Upper lobe of right lung (tissue), 1 donor: ENCODE results near the gene LARGE1. TPM values are rescaled to one million over a fixed set of nuclear protein-coding genes. Genes with fewer than 3 reads are reported as not detected.

Experiments
- ATAC-seq: fragments of 200-7000 bp; cut with Tn5 transposase; one replicate; pipeline ENCODE4 v1.9.1; 2020; ENCODE audit warnings: mild to moderate bottlenecking, moderate library complexity
- DNase-seq: peaks from one replicate; pipeline ENCODE4 v3.0.0-alpha.2; 2020
- H3K27ac ChIP-seq: fragments of 200-600 bp; one replicate; pipeline ENCODE4 v1.8.0; 2022
- H3K27me3 ChIP-seq: fragments of 200-600 bp; one replicate; pipeline ENCODE4 v1.8.0; 2022; ENCODE audit warnings: mild to moderate bottlenecking
- H3K36me3 ChIP-seq: fragments of 200-600 bp; one replicate; pipeline ENCODE4 v1.8.0; 2022
- H3K4me1 ChIP-seq: fragments of 200-600 bp; one replicate; pipeline ENCODE4 v1.8.0; 2022
- H3K4me3 ChIP-seq: fragments of 200-600 bp; one replicate; pipeline ENCODE4 v1.8.0; 2022; ENCODE audit warnings: mild to moderate bottlenecking
- H3K9me3 ChIP-seq: fragments of 200-600 bp; one replicate; pipeline ENCODE4 v1.8.0; 2022
- CTCF ChIP-seq: fragments of 200-600 bp; IDR thresholded peaks from one replicate; pipeline ENCODE4 v1.8.0; 2022; ENCODE audit warnings: antibody characterized with exemption
- intact Hi-C: fragments of 100-400 bp; cut with DNase I; formaldehyde crosslinking; loops from one replicate; pipeline ENCODE4 v1.11.0; 2022
- total RNA-seq: library from RNA; stranded (reverse); fragmentation: NEBNext Ultra II Directional; extraction: Animal tissue kit (Norgen Biotek cat#: 25700); gene quantifications from one replicate; pipeline ENCODE4 v1.2.1, GENCODE V29; 2021
- donor health status: DM: no; HTN: yes; CAD: no; lungs with severe emphysema.

LARGE1 gene
- total RNA-seq, 1 donor from 2014 or later = 33.5 TPM

- H3K9me3 ChIP-seq = no peaks in the 10 kb centered on the region
- H3K27ac ChIP-seq = no peak overlapping the region
- no peak for DNase-seq
- no peak for ATAC-seq
- no peaks in the 10 kb centered on the region for H3K36me3 ChIP-seq
- intact Hi-C loops = no loop called here
- no peak overlapping the region for H3K4me3 ChIP-seq
- H3K27me3 ChIP-seq = no peaks in the 10 kb centered on the region
- no peaks in the 10 kb centered on the region for H3K4me1 ChIP-seq
- TF ChIP-seq CTCF = no peak
Observed at GRCh38 chr22:33896575-33897447, 23.5 kb downstream of the LARGE1 start.

GRCh38 chr22:33896154-33896553, 24.1 kb downstream of the LARGE1 start:
- no peaks in the 10 kb centered on the region for H3K36me3 ChIP-seq
- H3K4me3 ChIP-seq = no peak overlapping the region
- no peak overlapping the region for H3K27ac ChIP-seq
- no peaks in the 10 kb centered on the region for H3K4me1 ChIP-seq
- TF ChIP-seq CTCF = no peak
- no peak for ATAC-seq
- DNase-seq = no peak
- no peaks in the 10 kb centered on the region for H3K27me3 ChIP-seq
- intact Hi-C loops = no loop called here
- H3K9me3 ChIP-seq = no peaks in the 10 kb centered on the region

GRCh38 chr22:33895444-33895843, 24.8 kb downstream of the LARGE1 start:
- H3K27ac ChIP-seq = no peak overlapping the region
- no peaks in the 10 kb centered on the region for H3K36me3 ChIP-seq

GRCh38 chr22:33894515-33894914, 25.8 kb downstream of the LARGE1 start:
- no peak for TF ChIP-seq CTCF
- Histone ChIP-seq H3K27me3 (no peaks in the 10 kb centered on the region), H3K4me3 (no peak overlapping the region), H3K27ac (no peak overlapping the region), H3K36me3 (no peaks in the 10 kb centered on the region), H3K4me1 (no peaks in the 10 kb centered on the region), H3K9me3 (no peaks in the 10 kb centered on the region)
- ATAC-seq (no peak), DNase-seq (no peak)
- intact Hi-C loops = no loop called here

More at GRCh38 chr22:33895444-33895843, 24.8 kb downstream of the LARGE1 start:
- Histone ChIP-seq H3K27me3 (no peaks in the 10 kb centered on the region), H3K4me3 (no peak overlapping the region), H3K4me1 (no peaks in the 10 kb centered on the region), H3K9me3 (no peaks in the 10 kb centered on the region)
- no peak for TF ChIP-seq CTCF
- ATAC-seq (no peak), DNase-seq (no peak)
- intact Hi-C loops = no loop called here

- intact Hi-C loops = no loop called here
- Histone ChIP-seq H3K9me3 (no peaks in the 10 kb centered on the region), H3K4me1 (no peaks in the 10 kb centered on the region), H3K4me3 (no peak overlapping the region), H3K27ac (no peak overlapping the region), H3K36me3 (no peaks in the 10 kb centered on the region), H3K27me3 (no peaks in the 10 kb centered on the region)
- TF ChIP-seq CTCF = no peak
- DNase-seq (no peak), ATAC-seq (no peak)
Observed at GRCh38 chr22:33894036-33894435, 26.2 kb downstream of the LARGE1 start.
